Bladder microvascular endothelial cell (primary cell): ENCODE measurements around the gene TCF23. TPM values are rescaled to one million over a fixed set of nuclear protein-coding genes. Genes with fewer than 3 reads are reported as not detected.

Source experiments
- total RNA-seq: library from RNA; depleted of rRNA; stranded (reverse); fragments of >200 nt; gene quantifications from 2 replicates; pipeline ENCODE4 v1.2.3, GENCODE V29; 2014

The TCF23 gene
- total RNA-seq = not detected in 2 replicates

GRCh38 chr2:27148801-27149439 is at the start of gene TCF23:
Gene TCF23 (plus strand): TSS chr2:27149004. CDS start chr2:27149134, 130 bp downstream.

GRCh38 chr2:27118525-27119329 is 30.1 kb upstream of the TCF23 start, which contains the start of gene CGREF1:
Gene CGREF1 (minus strand): TSS chr2:27119128. CDS start chr2:27104366, 14,762 bp downstream.

GRCh38 chr2:27123302-27124150 is 25.3 kb upstream of the TCF23 start, which contains the start of gene ABHD1:
Gene ABHD1 (plus strand): TSS chr2:27123815. CDS start chr2:27123949, 134 bp downstream.

GRCh38 chr2:27133905-27134780 is 14.7 kb upstream of the TCF23 start, which contains the start of gene PREB:
Gene PREB (minus strand): TSS chr2:27134636. CDS start chr2:27134421, 215 bp downstream.

GRCh38 chr2:27139310-27139709 is 9.5 kb upstream of the TCF23 start, which contains the start of gene PRR30:
Gene PRR30 (minus strand): TSS chr2:27139410. CDS start chr2:27138329, 1,081 bp downstream.

Other genes with a start within 250 kb of the TCF23 start
- 0.49 and 1.6 TPM in 2 replicates for gene MAPRE3, start 178.4 kb upstream of the TCF23 start, total RNA-seq
- 14.1 and 33.0 TPM in 2 replicates for gene TMEM214, start 116.0 kb upstream of the TCF23 start, total RNA-seq
- 10.4 and 13.0 TPM in 2 replicates for gene AGBL5, start 97.3 kb upstream of the TCF23 start, total RNA-seq
- 391 and 400 TPM in 2 replicates for gene OST4, start 77.3 kb upstream of the TCF23 start, total RNA-seq
- gene EMILIN1, start 70.4 kb upstream of the TCF23 start, total RNA-seq = 2.3 and 49.0 TPM in 2 replicates
- gene KHK, start 62.2 kb upstream of the TCF23 start, total RNA-seq = 2.8 and 4.5 TPM in 2 replicates
- 0.65 and 2.3 TPM in 2 replicates for gene CGREF1, start 29.9 kb upstream of the TCF23 start, total RNA-seq
- 0.06 TPM in 1 of 2 replicates, not detected in the other for gene ABHD1, start 25.2 kb upstream of the TCF23 start, total RNA-seq
- 23.2 and 61.4 TPM in 2 replicates for gene PREB, start 14.4 kb upstream of the TCF23 start, total RNA-seq
- not detected in 2 replicates for gene PRR30, start 9.6 kb upstream of the TCF23 start, total RNA-seq
- 95.0 and 112 TPM in 2 replicates for gene ATRAID, start 63.0 kb downstream of the TCF23 start, total RNA-seq
- gene SLC5A6, start 63.3 kb downstream of the TCF23 start, total RNA-seq = 10.7 and 57.2 TPM in 2 replicates
- gene CAD, start 68.4 kb downstream of the TCF23 start, total RNA-seq = 27.0 and 81.6 TPM in 2 replicates
- gene SLC30A3, start 114.0 kb downstream of the TCF23 start, total RNA-seq = 0.81 and 34.7 TPM in 2 replicates
- gene DNAJC5G, start 126.4 kb downstream of the TCF23 start, total RNA-seq = 0.16 and 4.4 TPM in 2 replicates
- gene TRIM54, start 133.4 kb downstream of the TCF23 start, total RNA-seq = 3.1 TPM in 1 of 2 replicates, not detected in the other
- gene UCN, start 159.4 kb downstream of the TCF23 start, total RNA-seq = 0.44 and 0.49 TPM in 2 replicates
- gene MPV17, start 174.1 kb downstream of the TCF23 start, total RNA-seq = 32.4 and 55.7 TPM in 2 replicates
- gene GTF3C2, start 207.8 kb downstream of the TCF23 start, total RNA-seq = 18.3 and 38.1 TPM in 2 replicates
- 22.7 and 28.9 TPM in 2 replicates for gene EIF2B4, start 221.3 kb downstream of the TCF23 start, total RNA-seq
- gene SNX17, start 221.6 kb downstream of the TCF23 start, total RNA-seq = 99.7 and 119 TPM in 2 replicates
- 5.2 and 9.3 TPM in 2 replicates for gene ZNF513, start 231.7 kb downstream of the TCF23 start, total RNA-seq